Stimulated activated naive B cell treated with anti-CD40 and anti-IgM and Interleukin-4, amounts not matched to agents 10 μg/mL and 1 μg/mL and 100 μg/mL, for 72 hours (primary cell): Measurements from ENCODE around the gene PDCD7.
"Not testable (repeated sequence)": the region's sequence is repeated elsewhere in the genome, so short reads cannot be mapped to it uniquely, and the experiment has no call there.

ENCODE experiments used
- ATAC-seq, 2 donors: fragments of 150-1000 bp; cut with Tn5 transposase; replicated peaks; 2 replicates each; pipeline ENCODE4 v1.10.0; 2021; ENCODE audit warnings: moderate library complexity in 1 of 2
- DNase-seq: peaks from one replicate; pipeline ENCODE4 v3.0.0; 2021
- H3K27ac Mint-ChIP-seq: one replicate; pipeline ENCODE4 v1.8.0; 2022; ENCODE audit warnings: mild to moderate bottlenecking, mixed read lengths
- H3K27me3 Mint-ChIP-seq, 2 donors: one replicate each; pipeline ENCODE4 v1.8.0; 2022; ENCODE audit warnings: mixed read lengths in 2 of 2
- H3K36me3 Mint-ChIP-seq, 2 donors: one replicate each; pipeline ENCODE4 v1.8.0; 2022; ENCODE audit warnings: mixed read lengths in 2 of 2, mild to moderate bottlenecking in 1 of 2
- H3K4me1 Mint-ChIP-seq, 2 donors: one replicate each; pipeline ENCODE4 v1.8.0; 2022; ENCODE audit warnings: mixed read lengths in 2 of 2, mild to moderate bottlenecking in 1 of 2
- H3K4me3 Mint-ChIP-seq, 2 donors: one replicate each; pipeline ENCODE4 v1.8.0; 2022; ENCODE audit warnings: mild to moderate bottlenecking in 2 of 2, mixed read lengths in 2 of 2, moderate library complexity in 1 of 2
- H3K9me3 Mint-ChIP-seq, 2 donors: one replicate each; pipeline ENCODE4 v1.8.0; 2022; ENCODE audit warnings: mixed read lengths in 2 of 2, mild to moderate bottlenecking in 1 of 2

PDCD7 gene

GRCh38 chr15:65081758-65082157 lies 51.9 kb downstream of the PDCD7 start:
- Mint-ChIP-seq H3K27me3 (peaks cover 51 to 53% of the 10 kb centered on the region in 2 donors), H3K4me1 (peaks cover 9 to 10% of the 10 kb centered on the region in 2 donors)
- DNase-seq, result no peak

DNA sequence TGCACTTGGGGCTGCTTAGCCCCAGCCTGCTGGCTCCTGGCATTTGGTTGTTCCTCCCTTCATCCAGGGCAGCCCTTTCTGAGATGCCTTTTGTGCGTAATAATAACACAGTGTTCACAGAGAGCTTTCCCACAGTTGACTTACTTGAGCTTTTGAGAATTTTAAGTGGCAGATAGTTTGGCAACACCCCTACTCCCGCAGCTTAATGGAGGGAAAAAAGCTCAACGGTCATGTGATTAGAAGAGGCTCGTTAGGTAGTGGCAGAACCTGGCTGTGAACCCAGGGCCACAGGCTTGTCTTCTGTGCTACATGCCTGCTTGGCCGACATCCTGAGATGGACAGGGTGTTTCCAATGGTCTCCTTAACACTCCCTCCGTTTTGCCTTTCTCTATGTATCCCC lies 52.3 kb downstream of the PDCD7 start:
- H3K36me3 Mint-ChIP-seq, result peaks cover 4% of the 10 kb centered on the region in 2 donors
- H3K4me1 Mint-ChIP-seq, result peaks cover 8 to 12% of the 10 kb centered on the region in 2 donors
- ATAC-seq (no peak), DNase-seq (no peak)
- peaks cover 0 to 3% of the 10 kb centered on the region in 2 donors for H3K9me3 Mint-ChIP-seq
- H3K27ac Mint-ChIP-seq, result no peak overlapping the region
- peaks cover 55 to 58% of the 10 kb centered on the region in 2 donors for H3K27me3 Mint-ChIP-seq
- no peak overlapping the region for H3K4me3 Mint-ChIP-seq

More at GRCh38 chr15:65081758-65082157, 51.9 kb downstream of the PDCD7 start:
- no peak overlapping the region for H3K27ac Mint-ChIP-seq
- peaks cover 1 to 4% of the 10 kb centered on the region in 2 donors for H3K36me3 Mint-ChIP-seq
- ATAC-seq, result no peak
- H3K9me3 Mint-ChIP-seq, result peaks cover 0 to 3% of the 10 kb centered on the region in 2 donors
- H3K4me3 Mint-ChIP-seq, result no peak overlapping the region

GRCh38 chr15:65079580-65079979 lies 54.0 kb downstream of the PDCD7 start:
- Mint-ChIP-seq H3K9me3 (peaks cover 0 to 3% of the 10 kb centered on the region in 2 donors), H3K4me1 (peaks cover 8 to 15% of the 10 kb centered on the region in 2 donors), H3K27me3 (peaks cover 51 to 55% of the 10 kb centered on the region in 2 donors), H3K36me3 (peaks cover 4 to 5% of the 10 kb centered on the region in 2 donors), H3K4me3 (no peak overlapping the region), H3K27ac (no peak overlapping the region)
- no peak for DNase-seq
- ATAC-seq, result no peak

DNA sequence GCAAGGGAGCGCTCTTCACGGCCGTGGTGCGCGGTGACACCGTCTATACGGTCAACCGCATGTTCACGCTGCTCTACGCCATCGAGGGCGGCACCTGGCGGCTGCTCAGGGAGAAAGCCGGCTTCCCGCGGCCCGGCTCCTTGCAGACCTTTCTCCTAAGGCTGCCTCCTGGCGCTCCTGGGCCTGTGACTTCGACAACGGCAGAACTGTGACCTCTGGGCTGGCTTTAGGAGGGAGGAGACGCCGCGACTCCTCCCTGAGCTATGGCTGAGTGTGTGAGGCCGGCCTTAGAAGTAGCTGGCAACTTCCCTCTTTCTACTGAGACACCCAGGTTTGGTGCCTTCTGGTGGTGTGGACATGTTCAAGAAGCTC lies 55.6 kb downstream of the PDCD7 start:
- Mint-ChIP-seq H3K4me3 (peak overlapping the region in 1 of 2 donors; percentile 73), H3K27me3 (peaks cover 37 to 44% of the 10 kb centered on the region in 2 donors), H3K9me3 (peaks cover 0 to 3% of the 10 kb centered on the region in 2 donors), H3K27ac (no peak overlapping the region), H3K36me3 (peaks cover 4 to 5% of the 10 kb centered on the region in 2 donors), H3K4me1 (peaks cover 8 to 15% of the 10 kb centered on the region in 2 donors)
- peak; percentile 11 for DNase-seq
- ATAC-seq, result peak; percentile 84 to 86

DNA sequence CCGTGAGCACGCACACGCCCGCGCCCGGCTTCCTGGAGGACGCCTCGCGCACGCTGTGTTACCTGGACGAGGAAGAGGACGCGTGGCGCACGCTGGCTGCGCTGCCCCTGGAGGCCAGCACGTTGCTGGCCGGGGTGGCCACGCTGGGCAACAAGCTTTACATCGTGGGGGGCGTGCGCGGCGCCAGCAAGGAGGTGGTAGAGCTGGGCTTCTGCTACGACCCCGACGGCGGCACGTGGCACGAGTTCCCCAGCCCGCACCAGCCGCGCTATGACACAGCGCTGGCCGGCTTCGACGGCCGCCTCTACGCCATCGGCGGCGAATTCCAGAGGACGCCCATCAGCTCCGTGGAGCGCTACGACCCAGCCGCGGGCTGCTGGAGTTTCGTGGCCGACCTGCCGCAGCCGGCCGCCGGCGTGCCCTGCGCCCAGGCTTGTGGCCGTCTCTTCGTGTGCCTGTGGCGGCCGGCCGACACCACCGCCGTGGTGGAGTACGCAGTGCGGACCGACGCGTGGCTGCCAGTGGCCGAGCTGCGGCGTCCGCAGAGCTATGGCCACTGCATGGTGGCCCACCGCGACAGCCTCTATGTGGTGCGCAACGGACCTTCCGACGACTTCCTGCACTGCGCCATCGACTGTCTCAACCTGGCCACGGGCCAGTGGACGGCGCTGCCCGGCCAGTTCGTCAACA lies 56.2 kb downstream of the PDCD7 start:
- H3K9me3 Mint-ChIP-seq, result peaks cover 0 to 3% of the 10 kb centered on the region in 2 donors
- peaks cover 4 to 5% of the 10 kb centered on the region in 2 donors for H3K36me3 Mint-ChIP-seq
- ATAC-seq, result no peak
- no peak for DNase-seq
- H3K27me3 Mint-ChIP-seq, result peaks cover 32 to 39% of the 10 kb centered on the region in 2 donors
- peak overlapping the region in 1 of 2 donors; percentile 73 for H3K4me3 Mint-ChIP-seq
- H3K27ac Mint-ChIP-seq, result no peak overlapping the region
- H3K4me1 Mint-ChIP-seq, result peaks cover 7 to 15% of the 10 kb centered on the region in 2 donors

DNA sequence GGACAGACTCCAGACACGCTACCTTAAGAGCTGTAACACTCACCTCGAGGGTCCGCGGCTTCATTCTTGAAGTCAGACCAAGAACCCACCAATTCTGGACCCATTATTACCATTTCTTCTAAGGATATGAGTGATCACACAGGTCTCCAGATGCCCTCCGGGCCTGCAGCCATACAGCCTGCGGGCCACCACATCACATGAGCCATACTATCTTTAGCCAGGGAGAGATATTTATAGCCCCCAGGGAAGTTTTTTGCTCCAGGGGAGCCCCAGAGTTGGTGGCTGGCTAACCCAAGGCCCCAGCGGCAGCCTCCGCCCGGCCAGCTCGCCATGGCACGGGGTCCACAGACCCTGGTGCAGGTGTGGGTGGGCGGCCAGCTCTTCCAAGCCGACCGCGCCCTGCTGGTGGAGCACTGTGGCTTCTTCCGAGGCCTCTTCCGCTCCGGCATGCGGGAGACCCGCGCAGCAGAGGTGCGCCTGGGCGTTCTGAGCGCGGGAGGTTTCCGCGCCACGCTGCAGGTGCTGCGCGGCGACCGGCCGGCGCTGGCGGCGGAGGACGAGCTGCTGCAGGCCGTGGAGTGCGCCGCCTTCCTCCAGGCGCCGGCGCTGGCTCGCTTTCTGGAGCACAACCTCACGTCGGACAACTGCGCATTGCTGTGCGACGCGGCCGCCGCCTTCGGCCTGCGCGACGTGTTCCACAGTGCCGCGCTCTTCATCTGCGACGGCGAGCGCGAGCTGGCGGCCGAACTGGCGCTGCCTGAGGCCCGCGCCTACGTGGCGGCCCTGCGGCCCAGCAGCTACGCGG lies 56.9 kb downstream of the PDCD7 start, which contains the start of gene KBTBD13:
Gene KBTBD13, plus strand, starts transcription at position 261 of the 805 bp plus-strand sequence. Its CDS starts 70 bp downstream, at position 331.
- Mint-ChIP-seq H3K4me3 (peak within 1 kb of the TSS in 1 of 2 donors; percentile 30), H3K27me3 (peaks cover 28 to 35% of the 10 kb centered on the region in 2 donors), H3K4me1 (peaks cover 7 to 15% of the 10 kb centered on the region in 2 donors), H3K9me3 (peaks cover 0 to 3% of the 10 kb centered on the region in 2 donors), H3K36me3 (peaks cover 4 to 5% of the 10 kb centered on the region in 2 donors), H3K27ac (no peak within 1 kb of the TSS)
- no peak for ATAC-seq
- DNase-seq, result no peak

- not testable (repeated sequence) for DNase-seq, H3K9me3 Mint-ChIP-seq, H3K27ac Mint-ChIP-seq, H3K36me3 Mint-ChIP-seq, ATAC-seq, H3K4me3 Mint-ChIP-seq
- H3K4me1 Mint-ChIP-seq, result peaks cover 7 to 15% of the 10 kb centered on the region in 2 donors
- peaks cover 25 to 35% of the 10 kb centered on the region in 2 donors for H3K27me3 Mint-ChIP-seq
Measured at GRCh38 chr15:65075607-65076395, 57.8 kb downstream of the PDCD7 start.

DNA sequence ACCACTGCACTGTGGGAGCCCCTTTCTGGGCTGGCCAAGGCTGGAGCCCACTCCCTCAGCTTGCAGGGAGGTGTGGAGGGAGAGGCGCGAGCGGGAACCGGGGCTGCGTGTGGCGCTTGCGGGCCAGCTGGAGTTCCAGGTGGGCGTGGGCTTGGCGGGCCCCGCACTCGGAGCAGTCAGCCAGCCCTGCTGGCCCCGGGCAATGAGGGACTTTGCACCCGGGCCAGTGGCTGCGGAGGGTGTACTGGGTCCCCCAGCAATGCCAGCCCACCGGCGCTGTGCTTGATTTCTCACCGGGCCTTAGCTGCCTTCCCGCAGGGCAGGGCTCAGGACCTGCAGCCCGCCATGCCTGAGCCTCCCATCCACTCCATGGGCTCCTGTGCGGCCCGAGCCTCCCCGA lies 58.7 kb downstream of the PDCD7 start:
- H3K36me3 Mint-ChIP-seq, ATAC-seq, H3K4me3 Mint-ChIP-seq, H3K27ac Mint-ChIP-seq, DNase-seq, H3K9me3 Mint-ChIP-seq: not testable (repeated sequence)
- peaks cover 25 to 35% of the 10 kb centered on the region in 2 donors for H3K27me3 Mint-ChIP-seq
- peaks cover 7 to 15% of the 10 kb centered on the region in 2 donors for H3K4me1 Mint-ChIP-seq

DNA sequence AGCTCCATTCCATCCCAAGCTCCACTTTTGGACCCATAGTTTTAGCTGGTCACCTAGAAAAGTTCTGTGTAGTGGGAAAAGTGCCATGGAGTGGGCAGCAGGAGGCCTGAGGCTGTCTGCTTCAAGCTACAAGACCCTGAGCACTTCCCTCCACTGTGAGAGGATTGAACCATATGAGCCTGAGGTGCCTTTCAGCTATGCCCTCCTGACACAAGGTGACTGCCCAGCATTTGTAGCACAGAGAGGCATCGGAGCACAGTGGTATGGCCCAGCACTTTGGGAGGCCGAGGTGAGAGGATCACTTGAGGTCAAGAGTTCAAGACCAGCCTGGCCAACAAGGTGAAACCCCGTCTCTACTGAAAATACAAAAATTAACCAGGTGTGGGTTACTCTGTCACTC lies 61.0 kb downstream of the PDCD7 start:
- Mint-ChIP-seq H3K27ac (no peak overlapping the region), H3K9me3 (peaks cover 0 to under 1% of the 10 kb centered on the region in 2 donors), H3K4me3 (no peak overlapping the region), H3K27me3 (peaks cover 13 to 28% of the 10 kb centered on the region in 2 donors), H3K4me1 (peaks cover 4 to 13% of the 10 kb centered on the region in 2 donors), H3K36me3 (peaks cover under 1 to 3% of the 10 kb centered on the region in 2 donors)
- DNase-seq (no peak), ATAC-seq (no peak)

GRCh38 chr15:65072027-65072426 lies 61.6 kb downstream of the PDCD7 start:
- Mint-ChIP-seq H3K36me3 (peaks cover 0 to 3% of the 10 kb centered on the region in 2 donors), H3K4me3 (no peak overlapping the region), H3K9me3 (no peaks in the 10 kb centered on the region), H3K27me3 (peaks cover 16 to 31% of the 10 kb centered on the region in 2 donors), H3K27ac (no peak overlapping the region), H3K4me1 (peaks cover 6 to 16% of the 10 kb centered on the region in 2 donors)
- ATAC-seq (no peak), DNase-seq (no peak)

GRCh38 chr15:65071381-65071811 lies 62.2 kb downstream of the PDCD7 start:
- Mint-ChIP-seq H3K36me3 (peaks cover 0 to 2% of the 10 kb centered on the region in 2 donors), H3K4me1 (peaks cover 6 to 16% of the 10 kb centered on the region in 2 donors), H3K27me3 (peaks cover 17 to 30% of the 10 kb centered on the region in 2 donors), H3K9me3 (no peaks in the 10 kb centered on the region), H3K27ac (no peak overlapping the region), H3K4me3 (no peak overlapping the region)
- DNase-seq (no peak), ATAC-seq (no peak)

GRCh38 chr15:65069779-65070546 lies 63.6 kb downstream of the PDCD7 start:
- Mint-ChIP-seq H3K9me3 (no peaks in the 10 kb centered on the region), H3K4me3 (no peak overlapping the region), H3K27me3 (peaks cover 19 to 36% of the 10 kb centered on the region in 2 donors), H3K4me1 (peaks cover 6 to 17% of the 10 kb centered on the region in 2 donors), H3K36me3 (no peaks in the 10 kb centered on the region), H3K27ac (no peak overlapping the region)
- no peak for ATAC-seq
- no peak for DNase-seq

DNA sequence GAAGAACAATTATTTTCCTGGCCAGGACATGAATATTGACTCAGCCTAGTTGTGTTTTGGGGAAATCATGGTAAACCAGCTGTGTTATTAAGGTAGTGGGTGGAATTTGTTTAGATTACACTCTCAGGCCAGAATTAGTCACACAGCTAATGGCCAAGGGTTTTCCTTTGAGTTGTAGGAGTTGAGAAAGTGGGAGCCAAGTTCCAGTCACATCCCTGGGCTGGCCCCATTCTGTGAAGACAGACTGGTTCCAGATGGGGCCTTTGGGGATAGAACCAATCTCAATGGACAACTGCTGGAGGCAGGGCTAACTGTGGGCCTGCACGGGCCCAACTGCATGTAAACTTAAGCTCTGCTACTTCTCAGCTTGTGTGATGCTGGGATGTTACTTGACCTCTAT lies 64.4 kb downstream of the PDCD7 start:
- no peak overlapping the region for H3K4me3 Mint-ChIP-seq
- ATAC-seq (no peak), DNase-seq (no peak)
- peaks cover 19 to 38% of the 10 kb centered on the region in 2 donors for H3K27me3 Mint-ChIP-seq
- H3K27ac Mint-ChIP-seq, result no peak overlapping the region
- H3K9me3 Mint-ChIP-seq, result no peaks in the 10 kb centered on the region
- peaks cover 6 to 17% of the 10 kb centered on the region in 2 donors for H3K4me1 Mint-ChIP-seq
- H3K36me3 Mint-ChIP-seq, result no peaks in the 10 kb centered on the region
